GM12891 (cell line): ENCODE data around the gene BRD3.

ENCODE experiments used
- POLR2A ChIP-seq: IDR thresholded peaks from 2 replicates; pipeline ENCODE4 v1.6.1; 2011; ENCODE audit warnings: low read depth, low read length, control low read depth
- POLR2AphosphoS5 ChIP-seq: IDR thresholded peaks from 2 replicates; pipeline ENCODE4 v1.6.1; 2011; ENCODE audit warnings: low read depth, low read length, control low read depth

- TF ChIP-seq POLR2A (no peak), POLR2AphosphoS5 (no peak)
Observed at GRCh38 chr9:134041649-134041962, 26.2 kb downstream of the BRD3 start.
